ENCODE data around the gene KIF1C. TPM values are rescaled to one million over a fixed set of nuclear protein-coding genes. Genes with fewer than 3 reads are reported as not detected.

KIF1C gene
- total RNA-seq, 2 donors from 2014 or later: 113 to 152 TPM

- TF ChIP-seq CTCF (IDR thresholded peaks at IDR 0.05): no peak
- H3K4me1 ChIP-seq (ENCODE audit: control insufficient read depth in 1 of 2, low read depth in 2 of 2): no peaks in the 10 kb centered on the region
- H3K36me3 ChIP-seq: peaks cover 71% of the 10 kb centered on the region
- no peak for DNase-seq (ENCODE audit: low spot score)
- H3K27ac ChIP-seq: no peak overlapping the region
- H3K4me3 ChIP-seq: no peak overlapping the region
- H3K9me3 ChIP-seq: no peaks in the 10 kb centered on the region
- no peak for ATAC-seq (ENCODE audit: insufficient number of reproducible peaks, low FRiP score, low read depth)
- no peaks in the 10 kb centered on the region for H3K27me3 ChIP-seq (replicated peaks; ENCODE audit: insufficient read depth)
Observed at GRCh38 chr17:5020502-5021023, 22.8 kb downstream of the KIF1C start.

- TF ChIP-seq CTCF (IDR thresholded peaks at IDR 0.05): no peak
- peaks cover 56% of the 10 kb centered on the region for H3K36me3 ChIP-seq
Observed at GRCh38 chr17:5022171-5022711, 24.5 kb downstream of the KIF1C start.

GRCh38 chr17:5023588-5024147 lies 25.9 kb downstream of the KIF1C start:
- H3K9me3 ChIP-seq: no peaks in the 10 kb centered on the region
- no peaks in the 10 kb centered on the region for H3K27me3 ChIP-seq (replicated peaks; ENCODE audit: insufficient read depth)
- no peak overlapping the region for H3K4me3 ChIP-seq
- TF ChIP-seq CTCF (IDR thresholded peaks at IDR 0.05): no peak
- DNase-seq (ENCODE audit: low spot score) (no peak), ATAC-seq (ENCODE audit: insufficient number of reproducible peaks, low FRiP score, low read depth) (no peak)
- H3K27ac ChIP-seq: no peak overlapping the region
- no peaks in the 10 kb centered on the region for H3K4me1 ChIP-seq (ENCODE audit: control insufficient read depth in 1 of 2, low read depth in 2 of 2)
- H3K36me3 ChIP-seq: peaks cover 51% of the 10 kb centered on the region

More at GRCh38 chr17:5022171-5022711, 24.5 kb downstream of the KIF1C start:
- no peak for DNase-seq (ENCODE audit: low spot score)
- no peak overlapping the region for H3K4me3 ChIP-seq
- H3K9me3 ChIP-seq: no peaks in the 10 kb centered on the region
- H3K27ac ChIP-seq: no peak overlapping the region
- no peak for ATAC-seq (ENCODE audit: insufficient number of reproducible peaks, low FRiP score, low read depth)
- H3K27me3 ChIP-seq (replicated peaks; ENCODE audit: insufficient read depth): no peaks in the 10 kb centered on the region
- H3K4me1 ChIP-seq (ENCODE audit: control insufficient read depth in 1 of 2, low read depth in 2 of 2): no peaks in the 10 kb centered on the region

- Histone ChIP-seq H3K36me3 (peaks cover 42% of the 10 kb centered on the region), H3K27me3 (replicated peaks; ENCODE audit: insufficient read depth) (no peaks in the 10 kb centered on the region), H3K4me1 (ENCODE audit: control insufficient read depth in 1 of 2, low read depth in 2 of 2) (no peaks in the 10 kb centered on the region), H3K9me3 (no peaks in the 10 kb centered on the region), H3K27ac (no peak overlapping the region), H3K4me3 (no peak overlapping the region)
- ATAC-seq (ENCODE audit: insufficient number of reproducible peaks, low FRiP score, low read depth) (no peak), DNase-seq (ENCODE audit: low spot score) (no peak)
- TF ChIP-seq CTCF (IDR thresholded peaks at IDR 0.05): no peak
Observed at GRCh38 chr17:5024604-5025003, 26.9 kb downstream of the KIF1C start.

- no peak for DNase-seq (ENCODE audit: low spot score)
- ATAC-seq (ENCODE audit: insufficient number of reproducible peaks, low FRiP score, low read depth): no peak
- no peak for TF ChIP-seq CTCF (IDR thresholded peaks at IDR 0.05)
- no peaks in the 10 kb centered on the region for H3K9me3 ChIP-seq
- no peaks in the 10 kb centered on the region for H3K27me3 ChIP-seq (replicated peaks; ENCODE audit: insufficient read depth)
- no peaks in the 10 kb centered on the region for H3K4me1 ChIP-seq (ENCODE audit: control insufficient read depth in 1 of 2, low read depth in 2 of 2)
- H3K36me3 ChIP-seq: peaks cover 18% of the 10 kb centered on the region
- H3K27ac ChIP-seq: no peak overlapping the region
- H3K4me3 ChIP-seq: no peak overlapping the region
Observed at GRCh38 chr17:5027299-5027698, 29.5 kb downstream of the KIF1C start.

Data from thoracic aorta (tissue), 2 donors.